Type B pancreatic cell (in vitro differentiated cells): ENCODE results near the gene ZPBP. TPM values are rescaled to one million over a fixed set of nuclear protein-coding genes. Genes with fewer than 3 reads are reported as not detected.

Source experiments
- DNase-seq: peaks from one replicate; pipeline ENCODE4 v3.0.0; 2021; ENCODE audit warnings: mixed read lengths; ENCODE audit not compliant: unreplicated experiment; ENCODE audit errors: extremely low spot score
- H3K27ac Mint-ChIP-seq: 2 replicates; pipeline ENCODE4 v1.8.0; 2021; ENCODE audit warnings: mild to moderate bottlenecking, mixed read lengths
- H3K27me3 Mint-ChIP-seq: 2 replicates; pipeline ENCODE4 v1.8.0; 2021; ENCODE audit warnings: mixed read lengths
- H3K36me3 Mint-ChIP-seq: 2 replicates; pipeline ENCODE4 v1.8.0; 2021; ENCODE audit warnings: mixed read lengths
- H3K4me1 Mint-ChIP-seq: one replicate; pipeline ENCODE4 v1.8.0; 2021; ENCODE audit warnings: mixed read lengths; ENCODE audit not compliant: unreplicated experiment
- H3K4me3 Mint-ChIP-seq: 2 replicates; pipeline ENCODE4 v1.8.0; 2021; ENCODE audit warnings: mild to moderate bottlenecking, mixed read lengths
- H3K9me3 Mint-ChIP-seq: 2 replicates; pipeline ENCODE4 v1.8.0; 2021; ENCODE audit warnings: mixed read lengths
- CTCF ChIP-seq: fragments of 200-600 bp; sonication (generic); conservative IDR thresholded peaks from 2 replicates; pipeline ENCODE4 v1.5.0; 2021; ENCODE audit warnings: antibody characterized with exemption, mild to moderate bottlenecking
- total RNA-seq: library from RNA; stranded (reverse); gene quantifications from 2 replicates; pipeline ENCODE4 v1.2.1, GENCODE V29; 2021; ENCODE audit warnings: low replicate concordance

The ZPBP gene
- total RNA-seq, 1 donor from 2014 or later = not detected

GRCh38 chr7:49926720-49927119 lies 166.3 kb downstream of the ZPBP start:
- no peak for DNase-seq
- Mint-ChIP-seq H3K27ac (no peak overlapping the region), H3K4me3 (no peak overlapping the region), H3K4me1 (no peaks in the 10 kb centered on the region), H3K36me3 (no peaks in the 10 kb centered on the region), H3K9me3 (peaks cover 7% of the 10 kb centered on the region), H3K27me3 (no peaks in the 10 kb centered on the region)
- TF ChIP-seq CTCF = no peak

GRCh38 chr7:49911909-49912308 lies 181.1 kb downstream of the ZPBP start:
- Mint-ChIP-seq H3K27ac (no peak overlapping the region), H3K4me3 (no peak overlapping the region), H3K36me3 (no peaks in the 10 kb centered on the region), H3K27me3 (no peaks in the 10 kb centered on the region), H3K4me1 (no peaks in the 10 kb centered on the region), H3K9me3 (no peaks in the 10 kb centered on the region)
- no peak for DNase-seq
- no peak for TF ChIP-seq CTCF

GRCh38 chr7:49894543-49894942 lies 198.5 kb downstream of the ZPBP start:
- Mint-ChIP-seq H3K9me3 (no peaks in the 10 kb centered on the region), H3K27me3 (no peaks in the 10 kb centered on the region), H3K4me3 (no peak overlapping the region), H3K4me1 (no peaks in the 10 kb centered on the region), H3K36me3 (no peaks in the 10 kb centered on the region), H3K27ac (no peak overlapping the region)
- no peak for DNase-seq
- no peak for TF ChIP-seq CTCF

GRCh38 chr7:49893131-49893530 lies 199.9 kb downstream of the ZPBP start:
- TF ChIP-seq CTCF = no peak
- Mint-ChIP-seq H3K27ac (no peak overlapping the region), H3K27me3 (no peaks in the 10 kb centered on the region), H3K4me3 (no peak overlapping the region), H3K36me3 (no peaks in the 10 kb centered on the region), H3K9me3 (no peaks in the 10 kb centered on the region), H3K4me1 (no peaks in the 10 kb centered on the region)
- no peak for DNase-seq

GRCh38 chr7:49892481-49892880 lies 200.6 kb downstream of the ZPBP start:
- no peaks in the 10 kb centered on the region for H3K9me3 Mint-ChIP-seq
- H3K27ac Mint-ChIP-seq = no peak overlapping the region
- no peaks in the 10 kb centered on the region for H3K4me1 Mint-ChIP-seq
- no peak for DNase-seq
- no peak overlapping the region for H3K4me3 Mint-ChIP-seq
- no peaks in the 10 kb centered on the region for H3K27me3 Mint-ChIP-seq
- H3K36me3 Mint-ChIP-seq = no peaks in the 10 kb centered on the region
- TF ChIP-seq CTCF = no peak

Other genes starting within 250 kb of the ZPBP start
- gene IKZF1, start 211.5 kb upstream of the ZPBP start, total RNA-seq = 1.0 and 2.0 TPM in 2 replicates